HG02571 (cell line): ENCODE data around the gene KRT7.
"Not testable (repeated sequence)": the region's sequence is repeated elsewhere in the genome, so short reads cannot be mapped to it uniquely, and the experiment has no call there.

ENCODE experiments used
- ATAC-seq: cut with Tn5 transposase; IDR thresholded peaks from one replicate; pipeline ENCODE4 v1.9.1; 2021; ENCODE audit warnings: mild to moderate bottlenecking, moderate library complexity; ENCODE audit not compliant: unreplicated experiment

KRT7 gene

DNA sequence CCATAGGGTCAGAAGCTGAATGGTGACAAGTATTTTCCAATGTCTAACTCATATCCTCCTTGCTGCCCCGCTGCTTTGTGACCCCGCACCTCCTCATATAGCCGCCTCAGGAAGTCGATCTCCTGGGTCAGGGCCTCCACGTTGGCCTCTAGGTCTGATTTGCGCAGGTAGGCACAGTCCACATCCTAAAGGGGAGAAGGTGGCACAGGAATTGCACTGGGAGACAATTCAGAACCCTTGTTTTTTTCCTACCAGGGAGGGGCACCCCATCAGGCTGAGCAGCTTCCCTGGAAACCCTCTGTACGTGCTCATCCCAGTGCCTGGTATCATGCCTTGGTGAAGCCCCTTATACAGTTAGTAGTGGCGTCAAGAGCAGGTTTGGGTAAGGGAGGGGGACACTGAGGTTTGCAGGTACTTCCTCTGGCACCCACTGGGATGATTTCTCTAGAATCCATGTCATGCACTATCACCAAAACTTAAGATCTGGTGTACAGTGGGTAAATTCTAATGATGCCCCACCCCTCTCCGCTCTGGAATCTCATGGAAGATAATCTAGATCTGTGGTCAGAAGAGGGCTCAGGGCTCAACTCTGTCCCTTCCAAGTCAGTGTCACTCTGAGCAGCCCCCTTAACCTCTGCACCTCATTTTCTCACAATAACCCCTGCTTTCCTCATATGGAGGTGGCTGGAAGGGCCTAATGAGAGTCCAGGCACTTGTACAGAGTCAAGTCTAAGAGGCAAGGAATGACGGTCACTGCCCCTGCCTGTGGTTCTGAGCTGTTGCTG, 21.3 kb downstream of the KRT7 start:
- no peak for ATAC-seq

GRCh38 chr12:52254965-52255751, 22.1 kb downstream of the KRT7 start:
- ATAC-seq: no peak

- no peak for ATAC-seq
Measured at GRCh38 chr12:52255926-52256583, 23.0 kb downstream of the KRT7 start.

GRCh38 chr12:52256584-52256935, 23.5 kb downstream of the KRT7 start:
- ATAC-seq: no peak

GRCh38 chr12:52257074-52257551, 24.1 kb downstream of the KRT7 start:
- no peak for ATAC-seq

DNA sequence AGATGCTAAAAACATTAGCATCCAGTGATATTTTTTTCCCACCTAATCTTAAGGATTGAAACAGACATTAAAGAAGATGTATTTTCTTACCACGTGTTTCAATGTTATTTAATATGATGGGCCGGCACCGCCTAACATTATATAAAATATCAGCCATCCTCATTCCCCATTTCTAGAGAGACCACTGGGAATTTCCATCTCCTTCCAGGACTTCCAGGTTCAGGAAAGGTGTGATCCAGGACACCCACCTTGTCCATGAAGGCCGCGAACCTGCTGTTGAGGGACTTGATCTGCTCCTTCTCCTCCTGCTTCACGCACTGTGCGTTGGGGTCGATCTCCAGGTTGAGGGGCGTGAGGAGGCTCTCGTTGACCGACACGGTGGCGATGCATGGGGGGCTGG, 24.9 kb downstream of the KRT7 start:
- not testable (repeated sequence) for ATAC-seq

GRCh38 chr12:52258335-52258901, 25.4 kb downstream of the KRT7 start:
- ATAC-seq: no peak

- no peak for ATAC-seq
Measured at GRCh38 chr12:52259657-52260243, 26.7 kb downstream of the KRT7 start.

GRCh38 chr12:52260361-52261207, 27.5 kb downstream of the KRT7 start:
- ATAC-seq: no peak

- no peak for ATAC-seq
Measured at GRCh38 chr12:52261208-52261484, 28.1 kb downstream of the KRT7 start.

GRCh38 chr12:52262286-52262685, 29.2 kb downstream of the KRT7 start:
- ATAC-seq: no peak

GRCh38 chr12:52263761-52264434, 30.9 kb downstream of the KRT7 start:
- no peak for ATAC-seq

DNA sequence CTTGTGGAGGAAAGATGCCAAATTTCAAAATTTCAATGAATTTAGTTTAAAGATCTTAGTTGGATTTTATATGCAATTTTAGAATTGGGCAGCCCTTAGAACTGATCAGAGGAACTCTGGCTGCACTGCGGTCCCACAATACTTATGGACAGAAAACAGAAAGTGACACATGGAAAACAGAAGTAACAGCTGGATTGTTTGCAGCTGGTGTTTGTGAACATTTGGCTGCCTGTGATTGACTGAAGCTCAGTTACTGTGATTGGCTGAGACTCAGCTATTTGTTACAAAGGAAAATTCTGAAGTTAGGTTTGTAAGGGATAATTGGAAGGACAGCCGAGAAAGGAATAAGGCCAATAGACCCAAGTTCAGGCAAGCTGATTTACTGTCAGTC, 31.4 kb downstream of the KRT7 start:
- no peak for ATAC-seq

DNA sequence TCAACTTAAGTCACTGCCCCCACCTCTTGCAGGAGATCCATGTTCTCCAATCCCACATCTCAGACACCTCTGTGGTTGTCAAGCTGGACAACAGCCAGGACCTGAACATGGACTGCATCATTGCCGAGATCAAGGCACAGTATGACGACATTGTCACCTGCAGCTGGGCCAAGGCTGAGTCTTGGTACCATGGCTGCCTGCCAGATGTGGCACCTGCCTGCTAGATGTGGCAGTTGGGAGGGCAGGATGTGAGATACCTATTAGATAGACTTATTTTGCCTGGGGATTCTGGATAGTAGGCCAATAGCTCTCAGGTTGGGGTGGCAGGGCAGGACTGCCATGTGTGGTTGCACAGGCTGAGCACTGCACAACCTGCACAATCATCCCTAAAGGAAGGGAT, 33.5 kb downstream of the KRT7 start:
- no peak for ATAC-seq

- ATAC-seq: no peak
Measured at GRCh38 chr12:52267266-52267665, 34.2 kb downstream of the KRT7 start.

- no peak for ATAC-seq
Measured at GRCh38 chr12:52267699-52268098, 34.7 kb downstream of the KRT7 start.

DNA sequence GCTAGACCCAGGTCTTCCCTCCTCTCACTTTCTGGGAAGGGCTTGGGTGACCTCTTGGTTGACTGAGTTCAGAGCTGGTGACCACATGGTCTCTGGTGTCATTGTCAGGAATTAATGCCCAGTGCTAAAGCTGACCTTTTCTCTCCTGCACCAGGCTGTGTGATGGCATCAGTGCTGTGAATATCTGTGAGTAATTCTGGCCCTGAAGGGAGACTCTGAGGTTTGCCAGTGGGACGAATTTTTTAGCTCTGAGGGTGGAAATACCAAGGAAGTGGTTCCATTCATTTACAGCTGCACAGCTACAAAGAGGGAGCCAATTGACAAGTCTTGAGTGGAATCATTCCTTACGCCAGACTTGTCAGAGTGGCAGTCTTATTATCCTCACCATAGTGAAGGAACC, 35.2 kb downstream of the KRT7 start:
- ATAC-seq: no peak

GRCh38 chr12:52270541-52271070, 37.6 kb downstream of the KRT7 start:
- no peak for ATAC-seq

DNA sequence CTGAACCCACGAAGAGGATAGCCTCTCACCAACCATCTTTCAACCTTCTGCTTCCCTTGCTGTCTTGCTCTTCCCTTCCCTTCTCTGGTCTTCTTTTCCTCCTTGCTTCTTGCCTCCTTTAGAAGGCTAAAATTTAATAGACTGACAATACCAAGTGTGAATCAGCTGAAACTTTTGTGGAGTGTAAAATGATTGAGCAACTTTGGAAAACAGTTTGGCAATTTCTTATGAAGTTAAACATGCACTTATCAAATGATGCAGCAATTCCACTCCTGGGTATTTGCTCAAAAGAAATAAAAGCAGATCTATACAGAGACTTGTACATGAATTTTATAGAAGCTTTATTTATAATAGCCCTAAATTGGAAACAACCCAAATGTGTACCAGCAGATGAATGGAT, 38.1 kb downstream of the KRT7 start:
- no peak for ATAC-seq
